ENCODE measurements around the gene UMODL1. TPM values are rescaled to one million over a fixed set of nuclear protein-coding genes. Genes with fewer than 3 reads are reported as not detected.

Gene UMODL1
- total and polyA plus RNA-seq, 10 of the 15 experiments (the other 5 are each of a cell fraction or from before 2014, with no cell fraction given) = 0.01 to 0.11 (median 0.03) TPM; not detected in 5

DNA sequence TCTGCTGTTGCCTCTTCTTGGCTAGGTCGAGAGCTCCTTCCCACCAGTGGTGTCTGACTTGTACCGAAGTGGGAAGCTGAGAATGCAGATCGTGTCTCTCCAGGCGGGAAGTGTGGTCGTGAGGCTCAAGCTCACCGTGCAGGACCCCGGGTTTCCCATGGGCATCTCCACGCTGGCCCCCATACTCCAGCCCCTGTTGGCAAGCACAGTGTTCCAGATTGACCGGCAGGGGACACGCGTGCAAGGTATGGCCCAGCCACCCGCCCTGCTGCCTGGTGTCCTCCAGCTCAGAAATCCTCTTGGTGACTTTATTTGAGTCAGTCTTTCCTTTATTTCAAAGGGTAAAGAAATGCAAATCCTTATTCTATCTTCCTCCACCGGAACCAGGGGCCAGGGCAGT, 32.7 kb downstream of the UMODL1 start:
- TF ChIP-seq ZBED1 (IDR thresholded peaks at IDR 0.05; ENCODE audit: borderline replicate concordance) (no peak), MAX (IDR thresholded peaks at IDR 0.05; ENCODE audit: low read depth, low read length) (no peak)
- ChIA-PET RAD21 (ENCODE audit: unreplicated experiment) (interaction anchor here (1.3 kb wide), 1 partner anchor 13 kb away, joined by 9 read pairs; no protein-coding TSS in a partner anchor), CTCF (interaction anchor here (1.2 kb wide), 1 partner anchor 13 kb away, joined by 9 read pairs; no protein-coding TSS in a partner anchor), POLR2A (no interaction called here), SMC1A (ENCODE audit: uncharacterized antibody, unreplicated experiment) (interaction anchor here (2.1 kb wide), 1 partner anchor 11 kb away, joined by 6 read pairs; no protein-coding TSS in a partner anchor)
- H4K20me1 ChIP-seq (ENCODE audit: control insufficient read depth, insufficient read depth) = no peaks in the 10 kb centered on the region
- H3K9ac ChIP-seq (ENCODE audit: control insufficient read depth, insufficient read depth, low read length) = no peak overlapping the region
- no peak overlapping the region for H3K4me2 ChIP-seq (ENCODE audit: control insufficient read depth, insufficient read depth)
- 55% methylated on average over 13 of the region's 13 CpGs for WGBS (ENCODE audit: insufficient coverage, insufficient replicate concordance, low lambda C conversion rate, missing lambda C conversion rate)
- H3K4me1 ChIP-seq (ENCODE audit: control insufficient read depth, insufficient read depth, low read length) = peaks cover 15% of the 10 kb centered on the region
- H3K36me3 ChIP-seq (ENCODE audit: control insufficient read depth in 2 of 2, insufficient read depth in 2 of 2, low read length in 1 of 2) = no peaks in the 10 kb centered on the region
- no peak for ATAC-seq
- no peak overlapping the region for H3K4me3 ChIP-seq
- H2AFZ ChIP-seq (ENCODE audit: control insufficient read depth, low read depth, low read length) = no peak overlapping the region
- in situ Hi-C loops (cut with MboI) = loop anchor here (10.0 kb wide), 1 partner anchor 59 kb away; no protein-coding TSS in a partner anchor
- DNase-seq (ENCODE audit: low read depth, low spot score) = no peak
- no peak for FAIRE-seq
- H3K27ac ChIP-seq (ENCODE audit: control insufficient read depth, insufficient read depth) = no peak overlapping the region
- no peaks in the 10 kb centered on the region for H3K9me3 ChIP-seq (replicated peaks; ENCODE audit: control insufficient read depth, insufficient read depth, low read length)
- no TSS peak for BruUV-seq (replicated peaks)
- peaks cover 0 to 1% of the 10 kb centered on the region in 2 experiments; a peak in 2 of 4 replicates for H3K27me3 ChIP-seq (replicated peaks in 1 of 2; ENCODE audit: control insufficient read depth in 2 of 2, insufficient read depth in 2 of 2, low read length in 1 of 2)
- intact Hi-C loops (cut with micrococcal nuclease; ENCODE audit: unreplicated experiment) = no loop called here
- H3K79me2 ChIP-seq (ENCODE audit: control insufficient read depth, insufficient read depth, low read length) = no peaks in the 10 kb centered on the region

DNA sequence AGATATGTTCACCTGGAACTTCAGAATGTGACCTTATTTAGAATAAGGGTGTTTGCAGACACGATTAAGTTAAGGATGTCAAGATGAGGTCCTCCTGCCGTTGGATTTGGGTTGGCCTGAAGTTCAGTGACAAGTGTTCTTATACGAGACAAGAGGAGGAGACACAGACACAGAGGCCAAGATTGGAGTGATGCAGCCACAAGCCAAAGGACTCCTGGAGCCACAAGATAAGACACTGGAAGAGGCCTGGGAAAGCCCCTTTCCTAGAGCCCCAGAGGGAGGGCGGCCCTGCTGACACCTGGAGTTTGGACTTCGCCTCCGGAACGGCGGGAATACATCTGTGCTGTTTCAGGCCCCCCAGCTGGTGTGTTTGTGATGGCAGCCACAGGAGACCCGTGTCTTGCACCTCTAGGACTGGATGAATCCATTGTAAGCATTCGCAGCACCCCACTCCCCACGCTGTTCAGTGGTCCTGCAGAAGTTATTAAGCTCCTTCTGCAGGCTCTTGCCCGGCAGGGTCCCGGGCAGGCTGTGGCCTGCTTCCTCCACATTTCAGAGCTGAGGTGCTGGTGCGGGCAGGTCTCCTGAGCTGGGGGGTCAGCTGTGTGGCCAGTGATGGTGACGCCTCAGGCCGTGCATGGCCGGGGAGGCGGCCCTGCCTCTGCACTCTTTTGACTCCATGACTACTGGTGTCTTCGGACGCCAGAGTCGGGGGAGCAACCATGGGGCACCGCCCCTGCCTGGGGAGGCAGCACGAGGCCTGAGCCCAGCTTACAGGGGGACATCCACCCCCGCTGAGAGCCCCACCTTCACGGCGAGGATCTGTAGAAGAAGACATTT, 34.6 kb downstream of the UMODL1 start:
- in situ Hi-C loops (cut with MboI) = loop anchor here (10.0 kb wide), 1 partner anchor 61 kb away; no protein-coding TSS in a partner anchor
- peaks cover 0 to 1% of the 10 kb centered on the region in 2 experiments; a peak in 2 of 4 replicates for H3K27me3 ChIP-seq (replicated peaks in 1 of 2; ENCODE audit: control insufficient read depth in 2 of 2, insufficient read depth in 2 of 2, low read length in 1 of 2)

More for the DNA sequence above, 34.6 kb downstream of the UMODL1 start:
- WGBS (ENCODE audit: insufficient coverage, insufficient replicate concordance, low lambda C conversion rate, missing lambda C conversion rate) = 71% methylated on average over 26 of the region's 26 CpGs
- H3K4me2 ChIP-seq (ENCODE audit: control insufficient read depth, insufficient read depth) = no peak overlapping the region
- BruUV-seq (replicated peaks) = no TSS peak
- H3K27ac ChIP-seq (ENCODE audit: control insufficient read depth, insufficient read depth) = no peak overlapping the region
- H3K4me1 ChIP-seq (ENCODE audit: control insufficient read depth, insufficient read depth, low read length) = peaks cover 15% of the 10 kb centered on the region
- ChIA-PET RAD21 (ENCODE audit: unreplicated experiment) (interaction anchor here (3.6 kb wide), 1 partner anchor 12 kb away, joined by 30 read pairs; no protein-coding TSS in a partner anchor), POLR2A (no interaction called here), CTCF (no interaction called here), SMC1A (ENCODE audit: uncharacterized antibody, unreplicated experiment) (interaction anchor here (1.5 kb wide), 1 partner anchor 15 kb away, joined by 4 read pairs; no protein-coding TSS in a partner anchor)
- H3K36me3 ChIP-seq (ENCODE audit: control insufficient read depth in 2 of 2, insufficient read depth in 2 of 2, low read length in 1 of 2) = no peaks in the 10 kb centered on the region
- DNase-seq (ENCODE audit: low read depth, low spot score) (no peak), ATAC-seq (no peak), FAIRE-seq (no peak)
- no peaks in the 10 kb centered on the region for H3K9me3 ChIP-seq (replicated peaks; ENCODE audit: control insufficient read depth, insufficient read depth, low read length)
- H3K4me3 ChIP-seq = no peak overlapping the region
- no peak overlapping the region for H3K9ac ChIP-seq (ENCODE audit: control insufficient read depth, insufficient read depth, low read length)
- TF ChIP-seq EGR1 (IDR thresholded peaks at IDR 0.05; ENCODE audit: borderline replicate concordance in 1 of 2, low read depth in 2 of 2, low read length in 2 of 2) = no peak
- TF ChIP-seq FOXM1 (IDR thresholded peaks at IDR 0.05; ENCODE audit: low read depth, low read length) = no peak
- no peak for TF ChIP-seq ETV6 (conservative IDR thresholded peaks at IDR 0.05 in 1 of 2, IDR thresholded peaks at IDR 0.05 in 1 of 2; ENCODE audit: borderline replicate concordance in 1 of 2, low read depth in 1 of 2)
- no peak for TF ChIP-seq ESRRA (IDR thresholded peaks at IDR 0.05; ENCODE audit: low read length)
- H4K20me1 ChIP-seq (ENCODE audit: control insufficient read depth, insufficient read depth) = no peaks in the 10 kb centered on the region
- H2AFZ ChIP-seq (ENCODE audit: control insufficient read depth, low read depth, low read length) = no peak overlapping the region
- intact Hi-C loops (cut with micrococcal nuclease; ENCODE audit: unreplicated experiment) = no loop called here
- no peaks in the 10 kb centered on the region for H3K79me2 ChIP-seq (ENCODE audit: control insufficient read depth, insufficient read depth, low read length)

All from GM12878 (cell line).